ENCODE measurements around the gene SEPTIN1.
A peak's percentile ranks its signal among the peaks of the same experiment; 100 is the strongest.

GRCh38 chr16:30370456-30371247 is 11.7 kb downstream of the SEPTIN1 start, which contains the start of gene TBC1D10B:
- TF ChIP-seq POLR2A (IDR thresholded peaks at IDR 0.05) = peak in 1 of 2 donors; percentile 75
- TF ChIP-seq, protein P1, sequence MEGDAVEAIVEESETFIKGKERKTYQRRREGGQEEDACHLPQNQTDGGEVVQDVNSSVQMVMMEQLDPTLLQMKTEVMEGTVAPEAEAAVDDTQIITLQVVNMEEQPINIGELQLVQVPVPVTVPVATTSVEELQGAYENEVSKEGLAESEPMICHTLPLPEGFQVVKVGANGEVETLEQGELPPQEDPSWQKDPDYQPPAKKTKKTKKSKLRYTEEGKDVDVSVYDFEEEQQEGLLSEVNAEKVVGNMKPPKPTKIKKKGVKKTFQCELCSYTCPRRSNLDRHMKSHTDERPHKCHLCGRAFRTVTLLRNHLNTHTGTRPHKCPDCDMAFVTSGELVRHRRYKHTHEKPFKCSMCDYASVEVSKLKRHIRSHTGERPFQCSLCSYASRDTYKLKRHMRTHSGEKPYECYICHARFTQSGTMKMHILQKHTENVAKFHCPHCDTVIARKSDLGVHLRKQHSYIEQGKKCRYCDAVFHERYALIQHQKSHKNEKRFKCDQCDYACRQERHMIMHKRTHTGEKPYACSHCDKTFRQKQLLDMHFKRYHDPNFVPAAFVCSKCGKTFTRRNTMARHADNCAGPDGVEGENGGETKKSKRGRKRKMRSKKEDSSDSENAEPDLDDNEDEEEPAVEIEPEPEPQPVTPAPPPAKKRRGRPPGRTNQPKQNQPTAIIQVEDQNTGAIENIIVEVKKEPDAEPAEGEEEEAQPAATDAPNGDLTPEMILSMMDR (IDR thresholded peaks at IDR 0.05) = peak in 5 of 6 experiments; percentile 33 to 63 (median 51)

All from Peyer's patch (tissue), 4 donors.